Measurements from ENCODE around the gene KIF3A. TPM values are rescaled to one million over a fixed set of nuclear protein-coding genes. Genes with fewer than 3 reads are reported as not detected.

Gene KIF3A
- total and polyA plus RNA-seq, 2 of the 8 experiments (the other 6 are each of a cell fraction or from before 2014, with no cell fraction given), result 3.1 to 13.1 TPM

- Histone ChIP-seq H3K79me2 (ENCODE audit: control insufficient read depth in 1 of 2, insufficient read depth in 2 of 2, low read length in 2 of 2) (no peaks in the 10 kb centered on the region), H3K4me2 (ENCODE audit: insufficient read depth in 1 of 2, low read depth in 2 of 2, low read length in 2 of 2) (no peak overlapping the region), H4K91ac (replicated peaks; ENCODE audit: insufficient read length, low read length) (no peak overlapping the region), H3K4ac (replicated peaks; ENCODE audit: insufficient read length, low read depth, low read length) (no peak overlapping the region), H2AK5ac (ENCODE audit: low read depth, low read length) (no peak overlapping the region), H3K27ac (ENCODE audit: low read depth, low read length) (no peak overlapping the region), H4K5ac (ENCODE audit: insufficient read length, low read depth, low read length) (no peak overlapping the region), H2BK12ac (ENCODE audit: low read depth, low read length) (no peak overlapping the region), H2BK15ac (ENCODE audit: low read length) (no peak overlapping the region), H4K8ac (ENCODE audit: extremely low read depth, insufficient read depth, low read length) (no peak overlapping the region), H3K27me3 (replicated peaks in 1 of 4; ENCODE audit: control insufficient read depth in 3 of 4, extremely low read depth in 1 of 4, insufficient read depth in 3 of 4, low read length in 3 of 4) (no peaks in the 10 kb centered on the region), H3K79me1 (ENCODE audit: low read depth, low read length) (no peaks in the 10 kb centered on the region), H2BK120ac (replicated peaks; ENCODE audit: low read depth, low read length) (no peak overlapping the region), H3K23me2 (ENCODE audit: low read depth, low read length) (no peaks in the 10 kb centered on the region; the same call in 1 of the 2 replicates), H2AFZ (ENCODE audit: low read length) (no peak overlapping the region), H3K56ac (replicated peaks; ENCODE audit: insufficient read length, low read depth, low read length) (no peak overlapping the region), H3K36me3 (ENCODE audit: control insufficient read depth in 2 of 4, insufficient read depth in 4 of 4, low read length in 3 of 4) (no peaks in the 10 kb centered on the region), H3K4me3 (ENCODE audit: extremely low read depth in 1 of 4, insufficient read depth in 2 of 4, low read depth in 3 of 4, low read length in 4 of 4) (no peak overlapping the region), H2BK5ac (ENCODE audit: low read depth, low read length) (no peak overlapping the region), H2BK20ac (ENCODE audit: low read length) (no peak overlapping the region), H3K4me1 (replicated peaks in 1 of 4; ENCODE audit: control insufficient read depth in 3 of 4, insufficient read depth in 4 of 4, low read length in 3 of 4) (no peaks in the 10 kb centered on the region), H3K14ac (ENCODE audit: insufficient read length) (no peak overlapping the region), H4K20me1 (replicated peaks in 1 of 2; ENCODE audit: control insufficient read depth in 1 of 2, insufficient read depth in 2 of 2, low read length in 2 of 2) (no peaks in the 10 kb centered on the region), H3K9me3 (ENCODE audit: insufficient read depth in 2 of 2, low read depth in 1 of 2, low read length in 1 of 2) (no peaks in the 10 kb centered on the region), H3K9ac (replicated peaks in 1 of 4; ENCODE audit: extremely low read depth in 1 of 4, low read depth in 3 of 4, low read length in 3 of 4) (no peak overlapping the region), H3K18ac (ENCODE audit: extremely low read depth, low read length) (no peak overlapping the region), H3K23ac (ENCODE audit: insufficient read length) (no peak overlapping the region)
- CTCF ChIA-PET (ENCODE audit: partially characterized antibody), result interaction anchor here (1.3 to 1.6 kb wide), 2 partner anchors 138 to 155 kb away, joined by 3 to 6 read pairs; no protein-coding TSS in a partner anchor
- TF ChIP-seq SP2 (IDR thresholded peaks at IDR 0.05; ENCODE audit: low read length) (no peak), BACH1 (IDR thresholded peaks at IDR 0.05; ENCODE audit: low read length) (no peak), NRF1 (IDR thresholded peaks at IDR 0.05; ENCODE audit: low read depth, low read length) (no peak), RNF2 (IDR thresholded peaks at IDR 0.05; ENCODE audit: borderline replicate concordance, low read depth, low read length, missing control alignments, poor library complexity, severe bottlenecking) (no peak), RXRA (IDR thresholded peaks at IDR 0.05; ENCODE audit: insufficient read depth, low read depth, low read length) (no peak), ASH2L (IDR thresholded peaks at IDR 0.05; ENCODE audit: low read length) (no peak), SIX5 (IDR thresholded peaks at IDR 0.05; ENCODE audit: low read depth, low read length) (no peak), TCF12 (IDR thresholded peaks at IDR 0.05; ENCODE audit: low read depth, low read length) (no peak), RBBP5 (IDR thresholded peaks at IDR 0.05; ENCODE audit: borderline replicate concordance, low read depth, low read length) (no peak), CREB1 (IDR thresholded peaks at IDR 0.05) (no peak), POLR2A (IDR thresholded peaks at IDR 0.05; ENCODE audit: control extremely low read depth in 1 of 2, low read depth in 2 of 2, low read length in 2 of 2) (no peak), MAFK (IDR thresholded peaks at IDR 0.05; ENCODE audit: low read depth, low read length) (no peak)
- FAIRE-seq, result no peak
- WGBS, 2 experiments (ENCODE audit: extremely low coverage in 1 of 2, insufficient coverage in 1 of 2, insufficient read length in 1 of 2, insufficient replicate concordance in 2 of 2, low coverage in 1 of 2, low lambda C conversion rate in 2 of 2, missing lambda C conversion rate in 1 of 2), result 82% methylated on average over 4 of the region's 4 CpGs; no CpG with 5 or more reads in 1 of the 2 experiments
- DNase-seq (ENCODE audit: low read depth in 1 of 2, low spot score in 2 of 2), result no peak
- POLR2A ChIA-PET (ENCODE audit: partially characterized antibody), result interaction anchor here (1.2 kb wide), 1 partner anchor 9 kb away, joined by 3 read pairs; no protein-coding TSS in a partner anchor
These were observed 55.4 kb downstream of the KIF3A start for GRCh38 chr5:132681983-132682382.
